WTC11 (cell line): ENCODE measurements around the gene GSDMA.

Source experiments
- ATF3 ChIP-seq: sonication (generic); formaldehyde crosslinking; conservative IDR thresholded peaks from 2 replicates; pipeline ENCODE4 v1.8.1; 2022; ENCODE audit warnings: mild to moderate bottlenecking, missing genetic modification reagents
- CBFB ChIP-seq: sonication (generic); formaldehyde crosslinking; IDR thresholded peaks from 2 replicates; pipeline ENCODE4 v1.8.1; 2022; ENCODE audit warnings: mild to moderate bottlenecking, low read depth, missing genetic modification reagents
- CREB1 ChIP-seq: sonication (generic); formaldehyde crosslinking; IDR thresholded peaks from 2 replicates; pipeline ENCODE4 v1.8.0; 2023; ENCODE audit warnings: mild to moderate bottlenecking, missing genetic modification reagents
- CREM ChIP-seq: sonication (generic); formaldehyde crosslinking; IDR thresholded peaks from 2 replicates; pipeline ENCODE4 v1.8.1; 2022; ENCODE audit warnings: mild to moderate bottlenecking, missing genetic modification reagents, moderate library complexity
- CTCF ChIP-seq: fragments of 200-600 bp; IDR thresholded peaks from 2 replicates; pipeline ENCODE4 v1.8.0; 2022; ENCODE audit warnings: antibody characterized with exemption
- FOXJ3 ChIP-seq: sonication (generic); formaldehyde crosslinking; IDR thresholded peaks from 2 replicates; pipeline ENCODE4 v1.9.0; 2021; ENCODE audit warnings: missing genetic modification reagents, mild to moderate bottlenecking, borderline replicate concordance
- HMGXB4 ChIP-seq: sonication (generic); formaldehyde crosslinking; IDR thresholded peaks from 2 replicates; pipeline ENCODE4 v1.8.1; 2023; ENCODE audit warnings: mild to moderate bottlenecking, moderate library complexity, missing genetic modification reagents
- IRF2 ChIP-seq: sonication (generic); formaldehyde crosslinking; IDR thresholded peaks from 2 replicates; pipeline ENCODE4 v1.8.0; 2022; ENCODE audit warnings: low read depth, missing genetic modification reagents, borderline replicate concordance
- JUN ChIP-seq: sonication (generic); formaldehyde crosslinking; IDR thresholded peaks from 2 replicates; pipeline ENCODE4 v1.8.0; 2023; ENCODE audit warnings: mild to moderate bottlenecking, missing genetic modification reagents
- ZBTB43 ChIP-seq: sonication (generic); formaldehyde crosslinking; IDR thresholded peaks from 2 replicates; pipeline ENCODE4 v1.8.1; 2023; ENCODE audit warnings: mild to moderate bottlenecking, missing genetic modification reagents
- ZNF121 ChIP-seq: sonication (generic); formaldehyde crosslinking; IDR thresholded peaks from 2 replicates; pipeline ENCODE4 v1.8.0; 2023; ENCODE audit warnings: missing genetic modification reagents
- ZNF671 ChIP-seq: fragments of 250-450 bp; sonication (Bioruptor Pico); IDR thresholded peaks from 2 replicates; pipeline ENCODE4 v1.8.0; 2021; ENCODE audit warnings: mild to moderate bottlenecking
- ZSCAN18 ChIP-seq: fragments of 250-450 bp; sonication (Bioruptor Pico); IDR thresholded peaks from 2 replicates; pipeline ENCODE4 v2.1.2; 2022; ENCODE audit warnings: mild to moderate bottlenecking, moderate library complexity

- TF ChIP-seq CTCF (no peak), CBFB (CRISPR knock-in tag) (no peak), FOXJ3 (CRISPR knock-in tag) (no peak), ZNF121 (no peak), JUN (no peak), ATF3 (CRISPR knock-in tag) (no peak), ZBTB43 (CRISPR knock-in tag) (no peak), ZSCAN18 (no peak), CREM (CRISPR knock-in tag) (no peak), HMGXB4 (CRISPR knock-in tag) (no peak), IRF2 (CRISPR knock-in tag) (no peak), ZNF671 (CRISPR knock-in tag) (no peak), CREB1 (CRISPR knock-in tag) (no peak)
These were observed 31.6 kb downstream of the GSDMA start for GRCh38 chr17:39994448-39994847.
